PFSK-1 (cell line): ENCODE measurements around the gene TMEM176B.

Source experiments
- FOXP2 ChIP-seq: optimal IDR thresholded peaks from 2 replicates; pipeline ENCODE3; 2011; ENCODE audit warnings: borderline replicate concordance, control low read depth, inconsistent platforms; ENCODE audit not compliant: insufficient read depth; ENCODE audit errors: extremely low read length, extremely low read depth
- POLR2AphosphoS5 ChIP-seq: IDR thresholded peaks from 2 replicates; pipeline ENCODE4 v1.6.1; 2012; ENCODE audit warnings: low read depth, mild to moderate bottlenecking, control low read depth, low read length, moderate library complexity
- REST ChIP-seq, 2 experiments: IDR thresholded peaks; 2 replicates each; pipeline versions ENCODE4 v1.6.1 to v1.8.0; 2011 to 2012; ENCODE audit warnings: low read depth in 2 of 2, low read length in 2 of 2, control low read depth in 1 of 2, inconsistent platforms in 1 of 2, mild to moderate bottlenecking in 1 of 2, moderate library complexity in 1 of 2; ENCODE audit not compliant: insufficient read depth in 1 of 2
- SIN3A ChIP-seq: IDR thresholded peaks from 2 replicates; pipeline ENCODE4 v1.6.1; 2012; ENCODE audit warnings: mild to moderate bottlenecking, low read length, moderate library complexity, borderline replicate concordance; ENCODE audit not compliant: insufficient read depth
- TAF1 ChIP-seq: IDR thresholded peaks from 2 replicates; pipeline ENCODE4 v1.6.1; 2012; ENCODE audit warnings: low read length, control low read depth, borderline replicate concordance; ENCODE audit not compliant: insufficient read depth

GRCh38 chr7:150842716-150843115 is 42.6 kb upstream of the TMEM176B start:
- TF ChIP-seq TAF1 (no peak), SIN3A (no peak), POLR2AphosphoS5 (no peak), REST (IDR thresholded peaks at IDR 0.05; ENCODE audit: insufficient read depth in 1 of 2, low read depth in 2 of 2, low read length in 2 of 2) (no peak), FOXP2 (no peak)
